GF-D8 (cell line): ENCODE measurements around the gene ABCG2.

Experiments used
- DNase-seq: peaks from one replicate; lab custom pipeline; 2025; lab: John Stamatoyannopoulos, UW

ABCG2 gene

DNA sequence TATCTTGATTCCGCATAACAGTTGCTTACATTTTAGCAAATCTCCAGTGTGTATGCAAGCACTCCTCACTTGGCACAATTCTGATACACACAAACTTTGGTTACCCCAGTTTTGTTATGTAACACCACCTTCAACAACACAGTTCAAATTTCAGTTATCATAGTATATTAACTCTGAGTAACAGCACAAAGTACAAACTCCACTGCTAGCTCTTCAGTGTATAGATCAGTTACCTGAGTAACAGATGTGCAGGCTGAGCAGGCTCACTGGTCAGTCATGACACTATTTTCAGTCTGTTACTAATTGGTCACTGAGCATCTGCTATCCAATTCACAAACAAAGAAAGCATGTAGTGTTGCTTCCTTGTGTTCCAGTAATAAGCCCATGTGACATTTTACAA, 95.6 kb downstream of the ABCG2 start:
- no peak for DNase-seq

DNA sequence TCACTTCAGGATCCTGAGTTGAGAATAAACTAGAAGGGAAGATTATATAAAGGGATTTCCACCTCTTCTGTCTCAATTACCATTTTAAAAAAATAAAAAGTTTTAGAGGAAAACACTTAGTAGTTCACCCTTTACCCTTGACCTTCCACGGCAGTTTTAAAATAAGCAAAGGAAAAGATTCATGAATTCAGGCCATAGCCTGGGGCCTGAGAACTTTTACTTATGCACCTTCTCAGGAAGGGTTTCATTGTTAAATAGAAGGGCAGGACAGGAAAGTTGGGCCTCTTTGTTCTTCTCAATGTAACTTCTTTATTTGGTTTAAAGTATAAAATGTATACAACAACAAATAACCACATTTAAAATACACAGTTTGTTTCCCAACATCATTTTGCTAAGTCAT, 96.1 kb downstream of the ABCG2 start:
- DNase-seq, result no peak

DNA sequence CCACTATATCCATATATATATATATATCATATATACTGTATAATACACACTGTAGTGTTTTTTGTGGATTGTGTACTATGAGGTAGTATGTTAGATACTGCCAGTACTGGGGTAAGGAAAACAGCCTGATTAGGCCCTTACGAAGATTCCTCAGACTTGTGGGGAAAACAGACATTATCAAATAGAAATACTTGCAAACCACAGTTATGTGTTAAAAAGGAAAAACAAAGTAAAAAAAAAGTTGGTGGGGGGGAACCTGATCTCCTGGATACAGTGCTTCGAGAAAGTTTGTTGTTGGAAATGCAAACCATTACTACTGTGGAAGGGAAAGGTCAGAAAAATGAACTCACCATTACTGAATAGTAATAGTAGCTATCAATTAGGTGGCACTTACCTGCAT, 98.0 kb downstream of the ABCG2 start:
- DNase-seq, result no peak

DNA sequence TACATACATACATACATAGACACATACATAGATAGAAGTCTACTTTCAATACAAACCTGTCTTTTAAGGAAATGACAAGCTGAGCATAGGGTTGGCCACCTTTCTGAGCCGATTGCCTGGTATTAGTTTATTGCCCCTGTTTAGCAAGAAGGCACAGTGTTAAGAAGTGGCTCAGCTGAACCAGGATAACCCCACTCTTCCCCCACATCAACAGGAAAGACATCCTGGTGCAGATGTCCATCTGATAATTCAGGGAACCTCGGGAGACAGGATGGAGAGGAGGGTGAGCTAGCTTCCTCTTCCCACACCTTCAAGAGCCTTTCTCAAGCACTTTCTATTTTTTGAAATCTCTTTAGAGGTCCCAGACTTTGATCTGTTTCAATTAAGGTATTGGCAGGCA, 98.7 kb downstream of the ABCG2 start:
- DNase-seq, result no peak

DNA sequence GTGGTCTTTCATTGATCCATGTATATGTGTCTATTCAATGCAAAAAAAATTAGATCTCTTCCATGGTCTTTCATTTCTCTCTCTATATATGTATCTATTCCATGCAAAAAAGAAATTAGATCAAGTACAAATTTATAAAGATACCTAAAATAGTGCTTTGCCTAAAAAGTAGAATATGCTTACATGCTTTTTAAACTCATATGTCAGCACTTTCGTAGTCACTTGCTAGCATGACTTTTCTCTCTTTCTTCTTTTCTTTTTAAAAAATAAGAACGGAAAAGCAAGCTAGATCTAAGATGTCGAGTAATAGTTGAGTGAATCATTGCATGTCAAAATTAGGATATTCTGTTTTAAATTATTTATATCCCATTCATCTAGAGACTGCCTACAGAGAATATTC, 100.1 kb downstream of the ABCG2 start:
- no peak for DNase-seq

DNA sequence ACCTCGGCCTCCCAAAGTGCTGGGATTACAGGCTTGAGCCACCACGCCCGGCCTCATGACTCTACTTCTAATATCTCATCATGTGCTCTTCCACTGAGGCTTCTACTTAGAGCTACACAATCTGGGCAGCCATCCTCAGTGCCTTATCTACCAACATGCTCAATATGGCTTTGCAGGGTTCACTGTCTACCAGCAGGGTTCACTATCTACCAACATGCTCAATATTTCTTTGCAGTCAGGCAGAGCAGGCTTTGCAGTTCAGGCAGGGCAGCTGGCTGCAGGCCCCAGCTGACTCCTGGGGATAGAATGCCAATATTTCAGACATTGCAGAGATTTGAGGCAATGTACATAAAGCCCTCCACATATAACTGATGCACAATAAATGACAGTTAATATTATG, 103.5 kb downstream of the ABCG2 start:
- DNase-seq, result no peak

DNA sequence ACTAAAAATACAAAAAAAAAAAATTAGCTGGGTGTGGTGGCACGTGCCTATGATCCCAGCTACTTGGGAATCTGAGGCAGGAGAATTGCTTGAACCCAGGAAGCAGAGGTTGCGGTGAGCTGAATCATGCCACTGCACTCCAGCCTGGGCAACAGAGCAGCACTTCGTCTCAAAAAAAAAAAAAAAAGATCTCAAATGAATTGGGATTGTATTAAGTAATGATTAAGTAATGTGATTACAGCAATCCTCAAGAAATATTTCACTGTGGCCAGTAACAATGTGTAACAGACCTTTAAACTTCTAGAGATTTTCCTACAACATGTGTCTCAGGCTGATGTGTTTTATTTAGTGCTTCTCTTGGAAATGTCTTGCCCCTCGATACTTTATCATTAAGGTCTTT, 104.2 kb downstream of the ABCG2 start:
- DNase-seq, result no peak

DNA sequence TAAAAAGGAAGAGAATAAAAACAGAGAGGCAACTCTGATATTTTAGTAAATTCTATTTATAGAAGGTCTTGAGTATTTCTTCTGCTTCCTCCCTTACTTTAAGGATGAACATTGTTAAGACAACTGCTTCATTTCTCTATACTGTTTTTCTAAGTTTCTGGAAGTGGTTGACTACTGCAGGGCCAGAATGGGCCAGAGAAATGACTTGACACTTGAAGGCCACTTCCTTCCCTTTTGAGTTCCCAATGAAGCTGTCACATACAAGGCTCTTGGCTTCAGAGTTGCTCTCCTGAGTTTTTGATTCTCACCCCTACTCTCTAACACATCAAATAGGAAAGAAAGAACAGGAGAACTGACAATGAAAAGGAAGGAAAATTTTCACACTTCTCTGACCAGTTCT, 113.4 kb downstream of the ABCG2 start:
- no peak for DNase-seq

DNA sequence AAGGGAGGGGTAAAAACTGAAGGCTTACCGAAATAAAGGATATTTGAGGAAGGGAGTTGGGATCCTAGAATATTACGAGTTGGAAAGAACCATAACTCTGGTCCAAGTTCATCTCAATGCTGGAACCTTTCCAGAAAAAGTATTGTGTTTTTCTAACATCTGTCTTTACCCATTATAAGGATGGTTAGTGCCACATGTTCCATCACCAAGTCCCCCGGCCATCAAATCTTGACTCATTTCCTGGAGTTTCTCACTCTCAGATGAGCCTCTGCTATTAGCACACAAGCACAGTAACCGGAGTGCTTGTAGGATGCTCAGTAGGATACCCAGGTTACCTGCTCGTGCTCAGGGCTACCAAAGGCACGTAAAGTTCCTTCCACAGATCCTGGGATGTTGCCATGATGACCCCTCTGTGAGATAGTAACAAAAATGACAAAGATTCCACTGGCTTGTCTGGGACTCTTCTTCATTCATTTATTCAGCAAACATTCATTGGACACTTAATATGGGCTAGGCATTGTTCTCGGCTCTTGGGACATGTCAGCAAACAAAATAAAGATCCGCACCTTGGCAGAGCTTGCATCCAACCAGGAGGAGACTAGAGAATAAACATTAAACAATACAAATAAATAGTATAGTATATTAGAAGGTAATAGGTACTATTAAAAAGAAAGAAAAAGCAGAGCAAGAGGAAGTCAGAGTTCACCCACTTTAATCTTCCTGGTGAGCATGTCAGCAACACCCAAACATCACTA, 114.7 kb downstream of the ABCG2 start:
- DNase-seq, result no peak

DNA sequence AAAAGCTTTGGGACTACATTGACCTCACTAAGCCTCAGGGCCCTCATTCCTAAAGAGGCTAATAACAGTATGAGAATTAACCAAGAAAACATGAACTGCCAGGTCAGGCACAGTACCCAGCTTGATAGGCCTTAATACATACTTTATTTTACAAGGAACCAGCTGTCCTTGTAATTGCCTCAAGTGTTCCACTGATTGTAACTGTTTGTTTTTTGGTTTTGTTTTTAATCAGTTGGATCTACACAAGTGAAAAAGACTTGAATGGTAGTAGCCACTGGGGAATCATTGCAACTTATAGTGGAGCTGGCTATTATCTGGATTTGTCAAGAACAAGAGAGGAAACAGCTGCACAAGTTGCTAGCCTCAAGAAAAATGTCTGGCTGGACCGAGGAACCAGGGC, 115.4 kb downstream of the ABCG2 start:
- DNase-seq, result no peak

DNA sequence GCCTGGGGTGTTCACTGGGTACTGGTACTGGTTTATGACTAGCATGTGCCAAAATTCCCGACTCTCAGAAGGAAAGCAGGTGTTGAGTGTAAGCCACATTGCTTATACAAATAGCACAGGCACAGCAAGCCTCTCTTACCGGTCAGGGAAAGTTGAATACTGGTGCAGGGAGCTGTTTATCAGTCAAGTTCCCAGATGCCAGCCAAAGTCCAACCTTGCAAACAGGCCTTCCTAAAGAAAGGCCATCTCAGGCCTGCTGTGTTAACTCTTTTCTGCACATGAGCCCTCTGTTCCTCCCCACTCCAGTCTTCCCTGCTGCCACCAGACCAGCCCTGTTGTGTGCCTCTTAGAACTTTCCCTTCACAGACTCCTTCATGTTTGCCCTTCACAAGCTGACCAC, 116.8 kb downstream of the ABCG2 start:
- DNase-seq, result no peak

DNA sequence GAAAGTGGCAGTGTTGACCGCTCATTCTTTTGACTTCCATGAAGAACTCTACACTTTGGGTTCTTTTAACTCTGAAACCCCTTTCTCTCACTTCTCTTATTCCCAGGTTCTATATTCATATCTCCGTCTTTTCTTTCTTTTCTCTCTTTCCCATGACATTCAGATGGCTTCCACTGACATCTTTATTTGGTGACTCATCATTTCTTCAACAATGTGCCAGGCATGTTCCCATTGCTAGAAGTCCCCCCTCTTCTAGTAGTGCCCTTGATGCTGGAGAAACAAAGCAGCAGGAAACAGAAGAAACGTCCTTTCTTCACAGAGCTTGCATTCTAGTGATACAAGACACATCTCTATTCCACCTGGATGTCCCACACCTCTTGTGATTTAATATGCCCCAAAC, 117.7 kb downstream of the ABCG2 start:
- no peak for DNase-seq
